Endothelial cell of umbilical vein (primary cell): ENCODE measurements around the gene PAM16. TPM values are rescaled to one million over a fixed set of nuclear protein-coding genes. Genes with fewer than 3 reads are reported as not detected.

Source experiments
- BruUV-seq: library from RNA; stranded (reverse); fragments of 400-500 nt; replicated peaks from 2 replicates; lab custom pipeline; 2021; lab: Mats Ljungman, UMichigan
- CTCF ChIA-PET: fragments of 300-600, 350-600 bp; sonication (Branson Sonifier 250); formaldehyde crosslinking; loops from one replicate; lab custom pipeline; 2021; ENCODE audit warnings: antibody characterized with exemption, inconsistent platforms; lab: Charles Lee
- POLR2A ChIA-PET: fragments of 300-600, 350-600 bp; sonication (Branson Sonifier 250); formaldehyde crosslinking; loops from one replicate; lab custom pipeline; 2021; ENCODE audit warnings: antibody characterized with exemption, inconsistent platforms; lab: Charles Lee
- DNase-seq: peaks from one replicate; pipeline ENCODE4 v3.0.0-alpha.2; 2011; ENCODE audit warnings: low read depth, low spot score
- FAIRE-seq: peaks from 2 replicates; lab custom pipeline; 2011; peaks lifted over from hg19 to GRCh38; lab: Jason Lieb, UNC
- H2AFZ ChIP-seq: 2 replicates; pipeline ENCODE4 v1.6.0; 2012; ENCODE audit warnings: low read depth, low read length, control low read depth, inconsistent platforms
- H3K27ac ChIP-seq: 2 replicates; pipeline ENCODE4 v1.5.1; 2011; ENCODE audit warnings: low read depth, mild to moderate bottlenecking, control low read depth, low read length, moderate library complexity; ENCODE audit not compliant: insufficient read depth
- H3K27me3 ChIP-seq, 2 experiments: 2 replicates each; pipeline versions ENCODE4 v1.6.0 to v1.6.1; 2011; ENCODE audit warnings: low read length in 2 of 2, mixed read lengths in 1 of 2; ENCODE audit not compliant: control insufficient read depth in 2 of 2, insufficient read depth in 2 of 2
- H3K36me3 ChIP-seq, 2 experiments: 2 replicates in 1 of 2; 3 replicates in 1 of 2; pipeline ENCODE4 v1.5.1; 2011; ENCODE audit warnings: low read length in 2 of 2, mild to moderate bottlenecking in 1 of 2, moderate library complexity in 1 of 2; ENCODE audit not compliant: control insufficient read depth in 2 of 2, insufficient read depth in 2 of 2; ENCODE audit errors: extremely low read depth in 1 of 2
- H3K4me1 ChIP-seq: 3 replicates; pipeline ENCODE4 v1.5.1; 2011; ENCODE audit warnings: mild to moderate bottlenecking, low read length; ENCODE audit not compliant: control insufficient read depth, insufficient read depth; ENCODE audit errors: extremely low read depth
- H3K4me2 ChIP-seq: 2 replicates; pipeline ENCODE4 v1.6.1; 2011; ENCODE audit warnings: low read length, control low read depth, mixed read lengths; ENCODE audit not compliant: insufficient read depth
- H3K4me3 ChIP-seq, 3 experiments: fragments of 200-600 bp in 1 of 3; sonication (generic), shearing (Covaris generic) in 1 of 3; replicated peaks in 1 of 3; 2 replicates each; pipeline ENCODE4 v1.5.1; 2011 to 2016; ENCODE audit warnings: control low read depth in 3 of 3, low read length in 3 of 3, mild to moderate bottlenecking in 2 of 3, inconsistent platforms in 1 of 3, low read depth in 1 of 3, moderate library complexity in 1 of 3; ENCODE audit not compliant: insufficient read depth in 1 of 3
- H3K79me2 ChIP-seq: 2 replicates; pipeline ENCODE4 v1.6.0; 2012; ENCODE audit warnings: low read length, inconsistent platforms; ENCODE audit not compliant: control insufficient read depth, insufficient read depth
- H3K9ac ChIP-seq: replicated peaks from 2 replicates; pipeline ENCODE3; 2011; ENCODE audit warnings: low read length, control low read depth; ENCODE audit not compliant: insufficient read depth; ENCODE audit errors: extremely low read depth
- H3K9me1 ChIP-seq: replicated peaks from 3 replicates; pipeline ENCODE4 v1.6.0; 2011; ENCODE audit warnings: mild to moderate bottlenecking, low read length; ENCODE audit not compliant: control insufficient read depth, insufficient read depth; ENCODE audit errors: extremely low read depth
- H3K9me3 ChIP-seq: replicated peaks from 2 replicates; pipeline ENCODE4 v1.5.1; 2012; ENCODE audit warnings: low read length, inconsistent platforms; ENCODE audit not compliant: control insufficient read depth, insufficient read depth
- H4K20me1 ChIP-seq: replicated peaks from 2 replicates; pipeline ENCODE3; 2011; ENCODE audit warnings: mild to moderate bottlenecking, low read length; ENCODE audit not compliant: control insufficient read depth, insufficient read depth; ENCODE audit errors: extremely low read depth
- CTCF ChIP-seq, 2 donors: IDR thresholded peaks; 1 replicate in 1 of 2; 2 replicates in 1 of 2; pipeline ENCODE4 v1.5.1; 2011; ENCODE audit warnings: low read length in 2 of 2, mild to moderate bottlenecking in 2 of 2, moderate library complexity in 2 of 2, control low read depth in 1 of 2, inconsistent platforms in 1 of 2, low read depth in 1 of 2; ENCODE audit not compliant: insufficient read depth in 1 of 2; ENCODE audit errors: extremely low read depth in 1 of 2
- EZH2 ChIP-seq: IDR thresholded peaks from 2 replicates; pipeline ENCODE4 v1.6.1; 2012; ENCODE audit warnings: borderline replicate concordance, low read depth, mild to moderate bottlenecking, moderate library complexity, low read length, inconsistent platforms; ENCODE audit not compliant: severe bottlenecking
- FOS ChIP-seq: IDR thresholded peaks from 2 replicates; pipeline ENCODE4 v1.6.1; 2011; ENCODE audit warnings: mild to moderate bottlenecking, low read length, moderate library complexity, borderline replicate concordance; ENCODE audit not compliant: insufficient read depth
- GATA2 ChIP-seq: IDR thresholded peaks from 2 replicates; pipeline ENCODE4 v1.7.0; 2011; ENCODE audit warnings: low read depth, mild to moderate bottlenecking, moderate library complexity, mixed read lengths, low read length; ENCODE audit not compliant: insufficient read length, insufficient read depth
- JUN ChIP-seq: IDR thresholded peaks from 2 replicates; pipeline ENCODE4 v1.6.1; 2011; ENCODE audit warnings: borderline replicate concordance, low read depth; ENCODE audit not compliant: insufficient read length, insufficient read depth
- MYC ChIP-seq: IDR thresholded peaks from one replicate; pipeline ENCODE4 v1.6.1; 2011; ENCODE audit warnings: mild to moderate bottlenecking, low read depth, low read length
- POLR2A ChIP-seq: IDR thresholded peaks from 2 replicates; pipeline ENCODE4 v1.6.1; 2012; ENCODE audit warnings: low read depth, mild to moderate bottlenecking, control low read depth, low read length
- POLR2AphosphoS5 ChIP-seq: IDR thresholded peaks from 2 replicates; pipeline ENCODE4 v1.6.1; 2012; ENCODE audit warnings: low read depth, mild to moderate bottlenecking, control low read depth, low read length, moderate library complexity; ENCODE audit not compliant: insufficient read depth
- dilution Hi-C: fragments of 300-500 bp; cut with MboI; formaldehyde crosslinking; loops from one replicate; pipeline ENCODE4 v1.15.0; 2019; ENCODE audit warnings: low sequenced_read_pairs; ENCODE audit not compliant: extremely low pct_ligation_motif_present
- intact Hi-C: fragments of 100-400 bp; cut with micrococcal nuclease; formaldehyde crosslinking; loops from one replicate; pipeline ENCODE4 v1.10.0; 2022
- polyA plus RNA-seq, 4 experiments: library from polyadenylated mRNA; depleted of rRNA in 3 of 4; stranded (reverse) in 3 of 4; unstranded in 1 of 4; fragments of >200 nt; gene quantifications; 2 replicates each; pipeline versions ENCODE4 v1.2.1 to v1.2.3, GENCODE V29; 2011 to 2012; ENCODE audit warnings: missing spikeins in 1 of 4
- total RNA-seq: library from RNA; stranded (reverse); gene quantifications from 2 replicates; pipeline ENCODE4 v1.2.3, GENCODE V29; 2021
- TF ChIP-seq, protein P1 (sequence below): IDR thresholded peaks from 2 replicates; pipeline ENCODE4 v1.6.1; 2011; ENCODE audit not compliant: insufficient read depth, insufficient read length

Gene PAM16
- total and polyA plus RNA-seq, 2 donors (not counting 3 experiments of a cell fraction or from before 2014, with no cell fraction given), result 40.0 to 67.2 TPM

DNA sequence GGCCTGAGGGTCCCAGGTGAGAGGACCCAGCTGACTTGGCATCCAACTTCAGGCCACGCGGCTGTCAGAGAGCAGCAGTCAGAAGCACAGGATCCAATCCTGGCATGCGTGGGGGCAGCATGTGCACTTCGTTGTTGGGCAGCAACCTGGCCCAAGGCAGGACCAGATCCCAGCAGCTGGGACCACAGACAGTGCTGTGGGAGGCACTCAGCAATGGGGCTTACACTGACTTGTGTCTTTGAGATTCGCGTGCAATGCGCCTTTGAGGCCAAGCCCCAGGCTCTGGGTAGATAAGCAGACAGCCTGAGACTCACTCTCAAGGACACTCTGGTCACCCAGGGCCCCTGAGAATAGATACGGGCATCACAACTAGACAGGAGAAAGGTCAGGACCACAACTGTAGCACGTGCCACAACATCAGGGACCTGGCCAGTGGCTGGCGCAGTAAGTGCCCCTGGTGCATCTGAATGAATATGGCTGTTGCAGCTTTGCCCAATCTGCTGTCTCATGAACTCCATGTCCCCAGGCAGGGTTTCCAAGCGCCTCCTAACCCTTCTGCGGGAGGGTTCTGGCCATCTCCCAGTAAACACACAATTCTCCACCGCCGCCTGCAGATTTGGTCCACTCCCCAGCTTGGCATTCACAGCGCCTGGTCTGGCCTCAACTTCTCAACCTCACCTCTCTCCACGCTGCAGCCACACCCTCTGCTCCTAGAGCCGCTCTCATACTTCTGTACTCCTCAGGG is 3.2 kb downstream of the PAM16 start:
- Histone ChIP-seq H3K27ac (no peak overlapping the region), H3K4me2 (no peak overlapping the region), H3K4me3 (no peak overlapping the region), H3K9ac (no peak overlapping the region), H3K27me3 (no peaks in the 10 kb centered on the region), H3K9me1 (no peaks in the 10 kb centered on the region), H2AFZ (no peak overlapping the region), H3K9me3 (no peaks in the 10 kb centered on the region), H4K20me1 (no peaks in the 10 kb centered on the region), H3K36me3 (peaks cover 0 to 3% of the 10 kb centered on the region in 2 experiments), H3K4me1 (peaks cover 3% of the 10 kb centered on the region), H3K79me2 (peaks cover 50% of the 10 kb centered on the region)
- FAIRE-seq (no peak), DNase-seq (no peak)
- TF ChIP-seq MYC, result no peak
- no TSS peak for BruUV-seq
- ChIA-PET POLR2A (interaction anchor here (0.7 kb wide), 1 partner anchor 38 kb away, joined by 3 read pairs; no protein-coding TSS in a partner anchor), CTCF (interaction anchor here (0.7 to 2.7 kb wide), 2 partner anchors 58 to 94 kb away, joined by 3 to 7 read pairs; no protein-coding TSS in a partner anchor)
- dilution Hi-C loops, result no loop called here
- intact Hi-C loops, result no loop called here

GRCh38 chr16:4347010-4347409 is 4.1 kb downstream of the PAM16 start:
- no peaks in the 10 kb centered on the region for H4K20me1 ChIP-seq
- H3K9me3 ChIP-seq, result no peaks in the 10 kb centered on the region
- TF ChIP-seq FOS (no peak), GATA2 (no peak), POLR2A (no peak), MYC (no peak), CTCF (IDR thresholded peaks at IDR 0.05; ENCODE audit: extremely low read depth in 1 of 2, insufficient read depth in 1 of 2, low read depth in 1 of 2, low read length in 2 of 2) (no peak), JUN (no peak), POLR2AphosphoS5 (no peak), EZH2 (no peak)
- TF ChIP-seq, protein P1, sequence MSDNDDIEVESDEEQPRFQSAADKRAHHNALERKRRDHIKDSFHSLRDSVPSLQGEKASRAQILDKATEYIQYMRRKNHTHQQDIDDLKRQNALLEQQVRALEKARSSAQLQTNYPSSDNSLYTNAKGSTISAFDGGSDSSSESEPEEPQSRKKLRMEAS, result no peak
- intact Hi-C loops (no loop called here), dilution Hi-C loops (no loop called here)
- no peak overlapping the region for H3K4me3 ChIP-seq
- no peaks in the 10 kb centered on the region for H3K9me1 ChIP-seq
- peaks cover 3% of the 10 kb centered on the region for H3K4me1 ChIP-seq
- H3K4me2 ChIP-seq, result no peak overlapping the region
- CTCF ChIA-PET, result interaction anchor here (0.7 to 2.7 kb wide), 6 partner anchors 24 to 93 kb away, joined by 3 to 7 read pairs (median 4); partner anchors contain the start of gene GLIS2
- FAIRE-seq, result no peak
- H2AFZ ChIP-seq, result no peak overlapping the region
- H3K36me3 ChIP-seq, result peaks cover 0 to 3% of the 10 kb centered on the region in 2 experiments
- DNase-seq, result no peak
- no TSS peak for BruUV-seq
- POLR2A ChIA-PET, result no interaction called here
- peaks cover 53% of the 10 kb centered on the region for H3K79me2 ChIP-seq
- no peak overlapping the region for H3K9ac ChIP-seq
- no peak overlapping the region for H3K27ac ChIP-seq
- no peaks in the 10 kb centered on the region for H3K27me3 ChIP-seq
